Islet of Langerhans (tissue), 1 donor: ENCODE data around the gene SH3PXD2A.
A peak's percentile ranks its signal among the peaks of the same experiment; 100 is the strongest.

ENCODE experiments used
- FAIRE-seq: peaks from one replicate; lab custom pipeline; 2011; peaks lifted over from hg19 to GRCh38; lab: Jason Lieb, UNC

Gene SH3PXD2A

DNA sequence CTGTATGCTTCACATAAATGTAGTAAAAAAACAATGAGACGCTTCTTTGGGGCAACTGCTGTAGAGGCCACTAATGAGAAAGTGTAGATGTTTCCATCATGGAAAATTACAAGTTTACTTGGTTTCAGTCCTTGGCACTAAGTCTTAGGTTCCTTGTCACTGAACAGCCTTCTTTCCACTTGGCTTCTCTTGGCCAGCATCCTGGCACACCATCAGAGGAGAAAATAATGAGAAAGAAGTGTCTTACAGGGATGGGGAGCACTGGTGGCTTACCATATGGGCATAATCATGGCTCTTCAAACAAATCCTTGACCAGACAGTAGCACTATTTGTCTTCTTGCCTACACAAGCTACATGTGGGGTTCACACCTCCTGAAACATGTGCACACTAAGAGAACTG lies 22.5 kb upstream of the SH3PXD2A start:
- no peak for FAIRE-seq

DNA sequence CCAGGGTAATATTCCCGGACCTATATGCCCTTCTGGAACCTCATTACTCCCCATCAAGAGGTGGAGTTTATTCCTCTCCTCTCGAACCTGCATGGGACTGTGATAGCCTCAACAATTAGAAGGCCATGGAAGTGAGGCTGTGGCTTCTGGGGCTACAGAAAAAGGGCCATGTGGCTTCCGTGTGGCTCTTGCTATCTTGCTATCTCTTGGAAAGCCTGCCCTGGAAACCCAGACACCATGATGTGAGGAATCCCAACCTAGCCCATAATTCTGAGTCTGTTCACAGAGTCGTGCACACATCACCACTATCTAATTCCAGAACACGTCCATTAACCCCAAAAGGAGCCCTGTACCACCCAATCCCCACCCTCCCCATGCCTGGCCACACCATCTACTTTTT lies 20.8 kb upstream of the SH3PXD2A start:
- no peak for FAIRE-seq

DNA sequence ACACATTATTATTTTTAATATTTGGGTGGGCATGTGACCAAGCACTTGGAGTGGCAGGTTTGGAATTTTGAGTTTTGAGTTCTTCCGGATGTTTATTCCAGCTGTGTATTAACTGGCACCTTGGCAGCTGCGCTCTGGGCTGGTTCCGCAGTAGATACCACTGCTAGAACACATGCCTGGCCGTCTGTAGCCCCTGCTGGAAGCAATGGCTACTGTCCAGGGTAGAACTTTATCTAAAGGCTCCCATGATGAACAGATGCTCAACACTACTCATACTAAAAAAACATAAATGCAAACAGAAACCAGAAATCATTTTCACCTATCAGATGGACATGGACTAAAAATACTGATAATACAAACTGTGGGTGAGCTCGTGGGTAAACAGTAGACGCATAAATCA lies 19.4 kb upstream of the SH3PXD2A start:
- FAIRE-seq = no peak

DNA sequence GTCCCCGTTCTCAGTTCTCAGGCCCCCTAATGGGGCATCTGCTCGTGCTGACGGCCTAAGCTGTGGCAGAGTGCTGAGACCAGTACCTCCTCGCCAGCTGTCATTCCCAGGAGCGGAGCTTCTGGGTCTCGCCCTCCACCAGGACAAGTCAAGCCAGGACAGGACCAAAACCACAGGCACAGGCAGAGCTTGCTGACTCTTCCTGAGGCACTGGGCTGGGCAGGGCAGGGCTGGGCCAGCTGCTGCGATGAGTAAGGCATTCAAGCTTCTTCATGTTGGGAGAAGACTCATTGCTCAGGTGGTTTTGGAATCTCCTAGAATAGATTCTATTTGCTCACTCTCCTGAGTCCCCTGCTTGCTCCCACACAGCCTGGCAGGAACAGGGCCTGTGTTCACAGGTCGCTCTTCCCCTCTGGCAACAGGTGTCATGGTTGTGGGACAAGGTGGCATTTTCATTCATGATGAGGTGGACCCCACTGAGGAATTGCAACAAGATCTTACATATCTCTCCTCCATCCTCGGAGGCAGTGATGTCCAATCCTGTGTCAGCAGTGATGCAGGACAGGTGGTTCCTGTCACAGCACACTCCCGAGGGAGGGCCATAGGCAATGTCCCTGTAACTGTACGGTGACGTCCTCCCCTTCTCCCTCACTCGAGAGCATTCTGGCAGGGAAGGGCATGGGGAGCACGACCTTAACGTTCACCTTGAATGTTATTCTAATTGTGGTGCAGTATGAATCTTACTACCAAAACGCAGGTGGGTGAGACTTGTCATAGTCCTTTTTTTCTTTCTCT lies 17.0 kb upstream of the SH3PXD2A start:
- FAIRE-seq = no peak

DNA sequence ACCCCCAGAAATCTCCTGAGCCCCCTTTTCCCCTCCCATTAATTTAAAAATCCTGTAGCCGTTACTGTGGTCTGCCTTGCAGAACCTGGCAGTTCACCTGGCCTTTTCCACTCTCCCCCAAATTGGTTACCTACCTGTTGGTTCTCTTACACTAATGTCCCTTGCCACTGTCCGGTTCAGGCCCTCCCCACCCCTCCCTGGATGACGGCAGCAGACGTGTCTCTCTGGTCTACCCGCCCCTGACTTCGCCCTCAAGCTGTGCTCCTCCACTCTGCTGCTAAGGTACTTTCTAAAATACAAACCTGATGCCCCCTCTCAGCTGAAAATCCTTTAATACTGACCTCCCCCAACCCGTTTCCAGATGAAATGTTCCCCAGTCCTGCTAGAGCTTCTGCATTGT lies 15.6 kb upstream of the SH3PXD2A start:
- no peak for FAIRE-seq

DNA sequence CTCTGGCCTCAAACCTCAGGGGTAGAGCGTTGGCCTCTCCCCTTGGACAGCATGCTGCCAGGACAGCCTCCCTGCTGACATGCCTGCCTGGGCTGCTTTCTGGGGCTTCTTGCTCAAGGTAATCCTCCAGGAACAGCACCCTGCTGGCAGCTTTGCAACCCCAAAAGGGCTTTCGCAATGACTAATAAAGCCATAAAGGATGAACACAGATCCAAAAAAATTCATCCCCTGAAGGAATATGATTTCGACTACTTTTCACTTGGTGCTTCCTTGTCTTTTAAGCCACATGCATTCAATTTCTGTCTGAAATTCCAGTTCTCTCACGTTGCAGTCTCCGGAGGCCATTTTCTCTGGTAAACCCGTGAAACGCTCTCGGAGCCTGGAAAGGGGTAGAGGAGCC lies 15.1 kb upstream of the SH3PXD2A start:
- FAIRE-seq = no peak

DNA sequence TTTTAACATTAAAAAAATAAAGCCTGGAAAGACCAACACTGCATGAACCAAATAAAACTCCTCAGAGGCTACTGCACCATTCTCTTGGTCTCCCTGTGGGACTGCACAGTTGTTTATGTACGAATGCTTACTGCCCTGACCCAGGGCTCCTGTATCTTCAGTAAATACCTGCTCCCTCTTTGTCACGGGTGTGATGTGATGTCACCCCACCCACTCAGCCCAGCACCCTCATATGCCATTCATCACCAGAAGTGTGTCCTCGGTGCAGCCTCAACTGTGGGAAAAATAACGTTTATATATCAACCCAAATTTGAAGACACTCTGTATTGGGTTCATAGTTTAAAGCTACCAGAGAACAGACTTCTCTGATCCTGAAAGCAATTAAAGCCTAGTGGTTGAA lies 14.0 kb upstream of the SH3PXD2A start:
- FAIRE-seq = no peak

DNA sequence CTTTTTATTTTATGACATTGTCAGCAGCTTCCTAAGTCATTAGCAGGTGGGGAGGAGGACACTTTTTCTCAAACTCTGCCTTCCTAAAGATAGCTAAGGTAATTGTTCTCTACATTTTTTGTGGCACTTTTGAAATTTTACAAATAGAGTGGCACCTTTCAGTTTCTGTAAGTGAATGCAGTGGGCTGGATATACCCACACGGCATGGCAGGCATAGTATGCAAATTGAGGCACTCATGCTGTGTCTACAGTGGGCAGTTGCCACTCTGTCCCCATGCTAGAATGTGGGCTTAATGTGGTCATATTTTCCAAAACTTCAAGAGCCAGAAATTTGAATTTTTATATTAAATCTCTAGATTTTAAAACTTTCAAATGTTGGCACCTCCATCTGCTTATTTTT lies 12.8 kb upstream of the SH3PXD2A start:
- no peak for FAIRE-seq

DNA sequence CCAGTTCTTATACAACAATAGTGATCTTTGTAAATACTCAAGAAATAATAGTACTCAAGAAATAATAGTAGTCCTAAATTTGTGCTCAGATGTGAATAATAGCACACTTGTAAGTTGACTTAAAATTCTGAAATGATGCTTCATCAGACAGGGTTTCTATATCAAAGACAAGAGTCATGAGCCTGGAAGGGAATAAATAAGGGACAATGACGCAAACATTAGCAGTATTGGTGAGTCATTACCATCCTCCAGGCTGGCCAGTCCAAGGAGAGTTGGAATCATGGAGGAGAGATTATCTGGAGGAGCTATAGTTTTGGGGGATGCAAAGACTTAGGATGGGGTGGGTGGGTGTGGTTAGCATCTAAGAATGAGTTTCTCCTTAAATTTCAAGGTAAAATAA lies 6.1 kb upstream of the SH3PXD2A start:
- FAIRE-seq = no peak

DNA sequence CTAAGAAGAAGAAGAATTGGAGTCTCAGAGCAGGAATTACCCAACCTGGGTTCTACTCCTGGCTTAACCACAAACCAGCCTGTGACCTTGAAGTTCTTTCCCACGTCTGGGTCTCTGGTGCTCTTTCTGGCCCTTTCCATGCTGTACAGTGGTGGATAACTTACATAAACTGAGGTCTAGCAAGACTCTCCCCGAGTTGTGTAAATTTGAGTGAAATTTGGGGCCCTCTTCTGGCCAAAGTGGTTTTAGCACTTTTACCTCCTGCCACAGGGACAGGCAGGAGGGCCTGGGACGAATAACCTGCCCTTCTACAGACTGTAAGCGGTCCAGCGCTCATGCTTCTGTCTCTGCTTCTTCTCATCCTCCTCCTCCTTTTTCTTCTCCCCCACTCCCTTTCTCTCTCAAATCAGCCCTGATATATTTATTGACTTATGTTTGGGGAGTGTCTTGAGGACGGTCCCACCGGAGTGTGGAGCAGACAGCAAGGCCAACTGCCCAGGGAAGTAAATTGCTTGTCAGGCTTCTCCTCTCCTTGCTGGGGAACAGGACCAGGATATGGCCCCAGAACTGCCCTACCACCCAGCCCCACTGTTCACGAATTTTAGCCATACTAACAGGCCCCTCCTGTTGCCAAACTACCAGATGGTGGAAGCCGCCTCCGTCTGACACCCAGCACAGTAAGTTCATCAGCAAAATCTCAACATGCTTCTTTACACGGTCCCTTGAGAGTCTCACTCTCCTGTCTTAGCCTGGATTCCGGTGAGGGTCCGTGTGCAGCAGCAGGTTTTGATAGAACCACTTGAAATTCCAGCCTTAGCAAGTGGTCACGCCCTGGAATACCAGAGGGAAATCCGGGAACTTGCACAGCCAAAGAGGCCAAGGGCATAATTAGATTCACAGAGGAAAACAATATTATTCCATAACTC lies 4.0 kb upstream of the SH3PXD2A start:
- FAIRE-seq = peak; percentile 92

DNA sequence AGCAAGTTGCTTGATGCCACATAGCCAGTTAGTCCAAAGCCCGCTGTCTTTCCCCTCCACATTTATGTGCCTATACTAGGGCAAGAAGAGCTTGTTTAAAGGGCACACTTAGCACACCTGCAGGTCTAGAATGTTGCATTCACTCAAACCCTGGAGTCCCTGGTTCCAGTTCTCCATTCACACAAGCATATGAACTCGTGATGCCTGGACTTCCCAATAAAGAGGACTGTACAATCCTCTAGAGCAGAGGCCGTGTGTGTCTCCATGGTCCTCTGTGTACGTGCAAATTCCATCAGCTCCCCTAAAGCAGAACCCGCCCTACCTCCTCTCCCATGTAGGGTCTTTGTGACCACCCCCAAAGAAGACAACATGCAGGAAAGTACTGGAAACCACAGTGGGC lies 3.0 kb upstream of the SH3PXD2A start:
- no peak for FAIRE-seq

DNA sequence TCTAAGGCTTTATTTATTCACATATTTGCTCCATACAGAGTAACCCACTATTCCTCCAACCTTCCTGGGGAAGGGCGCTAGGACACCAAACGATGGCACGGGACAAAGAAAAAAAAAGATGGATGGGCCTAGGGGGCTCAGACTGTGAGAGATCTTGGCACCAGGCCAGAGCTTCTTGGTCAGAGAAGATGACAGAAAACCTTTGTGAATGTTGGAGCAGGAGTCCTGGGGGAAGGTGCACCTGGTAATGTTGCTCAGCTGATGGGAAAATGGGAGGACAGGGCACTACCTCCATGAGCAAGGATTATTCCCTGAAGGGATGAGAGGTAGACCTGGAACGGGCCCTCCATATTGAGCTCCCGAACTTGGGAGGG lies 1.4 kb upstream of the SH3PXD2A start:
- FAIRE-seq = no peak

DNA sequence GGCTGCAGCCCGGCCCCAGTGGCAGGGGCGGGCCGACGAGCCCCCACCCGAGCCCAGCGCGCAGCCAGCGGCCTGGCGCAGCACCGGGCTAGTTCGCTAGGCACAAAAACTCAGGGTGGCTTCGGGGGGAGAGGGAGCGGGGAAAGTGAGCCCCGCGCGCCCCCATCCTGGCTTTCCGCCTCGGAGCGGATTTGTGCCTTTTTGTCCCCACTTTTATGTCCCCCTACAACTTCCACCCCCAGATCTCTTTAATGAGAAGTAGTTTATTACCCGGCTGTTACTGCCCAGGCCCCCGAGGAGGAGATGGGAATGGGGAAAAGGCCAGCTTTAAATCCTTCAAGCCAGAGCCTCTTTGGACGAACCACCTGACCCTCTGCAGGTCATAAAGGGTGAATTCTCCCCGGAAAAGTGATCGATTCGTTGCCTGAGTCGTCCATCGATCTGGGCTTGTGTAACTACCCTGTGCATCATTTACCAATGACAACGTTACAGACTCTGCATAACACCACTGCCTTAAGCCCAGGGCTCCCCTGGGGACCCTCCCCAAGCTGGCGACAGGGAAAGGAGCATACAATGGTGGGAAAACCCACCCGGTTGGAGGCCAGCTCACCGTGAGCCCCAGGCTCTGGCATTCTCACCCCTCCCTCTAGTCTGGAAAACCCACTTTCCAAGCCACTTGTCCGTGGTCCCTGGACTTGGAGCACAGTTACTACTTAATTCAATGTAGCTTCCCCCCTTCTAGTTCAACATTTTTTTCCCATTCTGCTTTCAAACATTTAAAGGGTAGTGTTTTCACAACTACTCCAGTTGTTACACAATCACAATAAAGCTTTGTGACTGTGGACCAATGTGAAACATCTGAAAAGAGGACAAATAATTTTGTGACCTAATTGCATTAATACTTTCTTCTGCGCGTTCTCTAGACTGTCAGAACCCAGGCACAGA lies 748 bp upstream of the SH3PXD2A start:
- FAIRE-seq = no peak

DNA sequence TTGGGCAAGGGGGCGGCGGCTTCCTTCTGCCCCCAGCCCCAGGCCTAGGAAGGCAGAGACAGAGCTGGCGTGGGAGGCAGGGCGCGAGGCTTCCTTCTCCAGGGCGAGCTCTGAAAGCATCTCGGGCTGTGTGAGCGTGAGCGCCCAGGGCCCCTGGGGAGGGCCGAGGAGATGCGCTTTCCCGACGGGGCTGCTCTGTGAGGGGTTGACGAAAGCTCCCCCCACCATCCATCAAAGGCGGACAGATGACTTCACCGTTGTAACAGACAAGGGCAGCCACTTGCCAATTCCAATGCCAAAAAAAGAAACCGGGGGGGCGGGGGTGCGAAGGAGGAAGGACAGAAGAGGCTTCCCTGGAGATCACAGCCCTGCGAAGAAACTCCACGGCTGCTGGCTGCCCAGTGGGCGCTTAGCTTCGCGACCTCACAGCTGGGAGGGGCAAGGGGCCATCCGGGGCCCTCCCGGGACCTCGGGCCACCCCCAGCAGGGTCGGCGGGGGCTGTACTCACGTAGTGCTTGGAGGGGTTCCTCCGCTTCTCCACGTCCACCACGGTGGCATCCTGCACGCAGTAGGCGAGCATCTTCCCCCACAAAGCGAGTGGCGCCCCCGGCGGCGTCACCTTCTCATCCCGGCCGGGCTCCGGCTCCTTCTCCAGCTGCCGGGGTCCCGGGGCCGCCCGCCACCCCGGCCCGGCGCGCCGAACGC lies 537 bp downstream of the SH3PXD2A start:
- FAIRE-seq = no peak

DNA sequence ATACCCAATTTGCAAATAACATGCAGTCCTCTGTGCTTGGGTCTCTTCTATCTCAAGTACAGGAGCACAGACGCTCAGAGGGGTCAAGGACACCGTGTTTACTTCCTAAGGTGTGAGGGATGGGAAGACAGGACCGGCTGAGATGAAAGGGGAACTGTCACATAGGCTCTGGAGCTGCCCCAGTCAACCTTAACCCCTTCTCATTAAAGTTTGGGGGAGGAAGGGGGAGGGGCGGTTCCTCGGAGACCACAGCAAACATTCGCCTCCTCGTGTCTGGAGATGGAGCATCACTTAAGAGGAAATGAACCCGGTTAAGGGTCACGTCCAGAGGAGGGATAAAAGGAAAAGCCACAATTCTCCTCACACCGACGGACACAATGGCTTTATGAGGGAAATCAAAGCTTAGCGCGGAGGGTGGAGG lies 1.1 kb downstream of the SH3PXD2A start:
- no peak for FAIRE-seq

DNA sequence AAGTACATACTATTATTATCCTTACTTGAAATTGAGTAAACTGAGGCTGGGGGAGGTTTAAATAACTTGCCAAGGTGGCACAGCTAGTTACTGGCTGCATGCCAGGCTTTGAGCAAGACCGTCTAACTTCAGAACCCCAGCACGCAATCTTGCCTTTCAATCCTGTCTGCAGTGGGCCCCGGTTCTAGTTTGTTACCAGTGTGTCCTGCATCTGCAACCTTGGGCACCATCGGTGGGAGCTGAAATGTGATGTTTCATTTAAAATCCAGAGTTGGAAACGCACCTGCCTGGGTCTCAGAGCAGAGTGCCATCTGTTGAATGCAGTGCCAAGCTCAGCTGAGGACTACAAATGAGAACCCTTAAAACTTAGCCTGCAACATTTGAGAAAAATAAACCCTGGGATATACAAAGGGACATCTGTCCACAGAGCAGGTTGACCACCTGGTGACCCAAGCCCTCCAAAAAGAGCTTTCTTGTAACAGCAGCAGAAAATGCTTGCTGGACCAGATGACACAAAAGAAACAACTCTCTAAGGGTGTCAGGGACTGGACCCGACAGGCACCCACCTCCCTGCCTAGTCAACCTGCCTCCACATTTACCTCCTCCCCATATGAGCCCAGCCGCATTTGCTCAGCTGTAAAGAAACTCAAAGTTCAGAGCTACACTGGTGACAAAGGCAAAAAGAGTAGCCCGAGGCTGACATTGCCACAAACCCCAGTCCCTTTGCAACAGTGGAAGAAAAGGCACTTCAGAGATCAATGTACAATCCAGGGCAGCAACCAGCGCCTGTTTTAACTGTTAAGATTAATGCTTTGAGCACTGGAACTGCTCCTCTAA lies 1.7 kb downstream of the SH3PXD2A start:
- FAIRE-seq = no peak

DNA sequence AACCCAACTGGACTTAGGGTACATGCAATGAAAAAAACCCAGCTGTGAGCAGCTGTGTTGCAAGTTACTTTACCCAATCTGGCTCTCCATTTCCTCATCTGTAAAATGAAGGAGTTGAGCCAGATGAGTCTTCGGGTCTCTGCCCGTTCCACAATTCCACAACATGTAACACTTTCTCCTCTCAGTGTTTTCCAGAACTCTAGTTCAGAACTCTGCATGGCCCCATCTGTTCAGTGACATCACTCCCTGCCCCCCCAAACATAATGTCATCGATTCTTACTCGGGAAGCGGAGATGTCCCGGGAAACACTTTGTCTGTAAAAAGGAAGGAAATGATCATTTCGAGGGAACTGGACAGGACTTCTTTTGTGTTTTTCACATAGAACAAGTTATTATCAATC lies 2.5 kb downstream of the SH3PXD2A start:
- FAIRE-seq = no peak

DNA sequence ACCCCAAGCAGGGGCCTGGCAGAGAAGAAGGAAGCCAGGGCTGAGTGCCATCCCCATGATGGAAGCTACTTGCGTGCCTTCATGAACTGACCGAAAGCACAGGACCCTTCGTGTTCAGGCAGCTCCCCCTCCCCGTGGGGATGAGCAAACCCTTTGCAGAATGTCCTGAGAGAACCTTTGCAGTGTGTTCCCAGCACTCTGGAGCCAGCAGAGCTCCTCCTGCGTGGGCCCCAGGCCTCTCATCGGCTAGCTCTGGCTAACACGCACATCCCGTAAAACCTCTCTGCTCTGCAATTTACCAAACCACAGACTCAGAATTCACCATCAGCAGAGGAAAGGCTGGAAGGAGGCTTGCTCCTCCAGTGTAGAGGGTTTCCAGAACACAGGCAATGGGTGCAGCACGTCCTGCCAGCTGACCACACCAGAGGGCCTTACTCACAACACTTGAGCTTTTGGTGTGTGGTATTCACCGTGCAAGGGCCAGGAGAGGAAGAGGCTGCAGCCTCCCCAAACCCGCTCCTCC lies 3.1 kb downstream of the SH3PXD2A start:
- no peak for FAIRE-seq

DNA sequence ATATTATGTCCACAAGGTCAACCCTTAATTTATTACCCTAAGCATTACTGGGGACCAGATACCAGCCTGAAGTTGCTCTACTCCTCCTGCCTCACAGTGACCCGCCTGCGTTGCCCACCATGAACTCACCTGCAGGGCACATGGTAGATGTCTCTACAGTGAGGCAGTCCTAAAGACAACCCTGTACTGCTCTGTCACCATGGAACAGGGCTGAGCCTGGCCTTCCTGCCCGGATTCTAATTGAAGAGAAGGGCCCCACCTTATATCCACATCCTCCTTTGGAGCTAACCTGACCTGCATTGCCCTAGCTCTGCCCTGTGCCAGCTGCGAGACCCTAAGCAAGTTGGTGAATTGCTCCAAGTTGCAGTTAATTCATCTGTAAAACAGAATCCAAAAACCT lies 4.1 kb downstream of the SH3PXD2A start:
- FAIRE-seq = no peak

DNA sequence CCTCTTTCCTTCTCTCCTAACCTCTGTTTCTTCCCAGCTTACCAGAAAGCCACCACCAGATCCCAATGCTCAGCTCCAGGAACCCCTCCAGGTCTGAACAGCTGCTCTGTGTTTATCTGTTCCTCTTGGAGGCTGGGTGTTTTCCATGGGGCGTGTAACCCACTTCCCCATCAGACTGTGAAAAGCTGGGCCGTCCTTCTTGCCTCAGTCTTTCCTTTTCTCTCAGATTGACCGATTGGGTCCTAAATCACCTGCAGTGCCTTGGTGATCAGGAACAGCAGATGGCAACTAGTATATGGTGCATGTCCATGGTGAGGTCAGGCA lies 4.8 kb downstream of the SH3PXD2A start:
- no peak for FAIRE-seq
